HG03196 (cell line): Measurements from ENCODE around the gene DUSP8.
A peak's percentile ranks its signal among the peaks of the same experiment; 100 is the strongest.

Experiments used
- ATAC-seq: cut with Tn5 transposase; IDR thresholded peaks from one replicate; pipeline ENCODE4 v1.9.1; 2021; ENCODE audit not compliant: unreplicated experiment

The DUSP8 gene

GRCh38 chr11:1533342-1533725 lies 38.7 kb downstream of the DUSP8 start:
- no peak for ATAC-seq

DNA sequence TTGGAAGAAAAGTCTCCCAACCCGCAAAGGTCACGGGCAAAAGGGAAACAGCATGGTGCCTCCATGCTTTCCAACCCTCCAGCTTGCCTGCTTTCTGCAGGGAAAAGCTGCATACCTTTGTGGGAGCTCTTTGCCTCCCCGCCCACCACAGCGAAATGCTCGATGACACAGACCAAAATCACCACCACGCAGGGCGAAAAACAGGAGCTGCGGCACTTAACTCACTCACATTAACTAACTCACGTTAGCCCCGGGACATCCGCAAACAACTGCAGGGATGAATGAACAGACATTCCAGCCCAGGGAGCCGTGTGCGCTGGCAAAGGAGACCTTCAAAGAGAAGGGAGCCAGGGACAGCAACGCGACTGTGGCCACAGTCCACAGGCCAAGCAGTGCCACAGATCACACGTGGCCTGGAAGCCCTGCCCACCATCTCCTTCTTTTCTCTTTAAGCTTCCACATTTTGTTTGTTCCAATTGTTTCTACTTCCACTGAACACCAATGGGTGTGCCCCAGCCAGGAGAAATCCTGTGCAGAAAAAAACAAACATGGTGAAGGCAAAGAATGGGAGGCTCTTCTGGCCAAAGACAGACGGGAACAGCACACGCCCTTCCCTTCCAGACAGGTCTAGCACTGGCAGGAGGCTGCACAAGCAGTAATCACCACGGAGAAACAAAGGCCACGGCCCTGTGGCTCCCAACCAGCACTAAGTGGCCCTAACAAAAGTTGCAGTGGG lies 39.3 kb downstream of the DUSP8 start:
- ATAC-seq, result no peak

GRCh38 chr11:1532014-1532586 lies 40.0 kb downstream of the DUSP8 start:
- ATAC-seq, result no peak

- ATAC-seq, result no peak
Observed at GRCh38 chr11:1531449-1532013, 40.5 kb downstream of the DUSP8 start.

- no peak for ATAC-seq
Observed at GRCh38 chr11:1530686-1531448, 41.2 kb downstream of the DUSP8 start.

DNA sequence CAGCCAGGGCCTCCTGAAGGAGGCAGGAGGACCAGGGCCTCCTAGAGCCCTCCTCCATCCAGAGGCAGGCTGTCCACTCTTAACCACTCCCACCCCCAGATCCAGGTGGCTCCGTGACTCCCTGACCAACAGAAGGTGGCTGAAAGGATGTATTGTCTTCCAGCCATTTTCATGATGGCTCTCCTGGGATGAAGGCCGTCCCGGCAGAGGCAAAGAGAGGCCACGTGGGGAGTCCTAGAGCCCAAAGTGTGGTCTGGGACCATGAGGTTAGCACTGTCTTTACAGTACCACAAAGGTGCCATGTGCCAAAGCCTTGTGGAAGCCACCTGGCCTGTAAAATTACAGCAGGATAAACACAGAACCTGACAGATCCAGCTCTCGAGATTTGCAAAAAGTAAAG lies 42.3 kb downstream of the DUSP8 start:
- no peak for ATAC-seq

DNA sequence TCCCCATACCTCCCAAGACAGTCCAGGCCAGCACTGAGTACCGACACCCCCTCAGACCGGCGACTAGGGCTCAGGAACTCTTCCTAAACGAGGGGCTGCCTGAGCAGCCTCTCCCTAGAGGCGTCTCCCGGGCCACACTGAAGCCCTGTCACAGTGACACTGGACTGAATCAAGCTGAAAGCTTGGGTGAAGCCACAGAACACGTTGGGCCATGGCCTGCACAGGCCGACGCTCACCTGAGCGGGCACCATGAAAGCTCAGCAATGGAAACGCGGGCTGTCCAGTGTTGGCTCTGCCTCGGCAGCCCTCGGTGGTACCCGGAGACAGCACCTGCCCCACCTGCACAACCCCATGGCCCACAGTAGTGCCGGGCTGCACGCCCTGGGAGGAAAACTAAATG lies 42.8 kb downstream of the DUSP8 start:
- ATAC-seq, result no peak

DNA sequence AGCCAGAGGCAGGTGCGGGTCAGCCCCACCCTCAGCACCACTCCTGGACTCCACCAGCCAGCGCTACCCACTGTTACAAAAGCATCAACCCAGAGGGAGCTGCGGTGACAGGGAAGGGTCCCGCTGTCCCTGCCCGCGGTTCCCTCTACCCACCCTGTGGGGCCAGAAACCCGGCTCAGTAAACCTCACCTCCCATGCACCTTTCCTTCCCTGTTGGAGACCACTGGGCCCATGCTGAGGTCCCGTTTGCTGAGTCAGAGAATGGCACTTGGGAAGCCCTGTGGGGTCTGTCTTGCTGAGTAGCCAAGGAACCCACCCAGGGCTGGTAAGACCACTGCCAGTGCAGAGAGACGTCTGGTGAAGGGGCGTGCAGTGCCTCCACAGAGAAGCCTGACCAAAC lies 43.4 kb downstream of the DUSP8 start:
- no peak for ATAC-seq

DNA sequence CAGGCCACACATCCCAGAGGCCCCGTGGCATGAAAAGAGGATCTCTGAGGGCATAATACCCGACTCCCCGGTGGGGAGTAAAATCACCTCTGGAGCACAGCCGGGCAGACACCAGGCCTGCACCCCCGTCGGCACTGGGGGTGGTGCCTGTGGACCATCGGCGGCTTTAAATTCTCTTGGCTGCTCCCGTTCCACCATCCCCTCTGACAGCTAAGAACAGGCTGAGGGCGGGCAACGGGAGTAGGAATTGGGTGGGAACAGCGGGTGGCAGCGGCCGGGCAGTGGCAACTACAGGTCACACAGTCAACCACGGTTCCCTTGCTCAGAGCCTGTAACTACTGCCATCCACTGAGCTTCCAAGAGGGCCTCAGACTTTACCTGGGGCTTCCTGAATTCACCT lies 45.3 kb downstream of the DUSP8 start:
- ATAC-seq, result no peak

DNA sequence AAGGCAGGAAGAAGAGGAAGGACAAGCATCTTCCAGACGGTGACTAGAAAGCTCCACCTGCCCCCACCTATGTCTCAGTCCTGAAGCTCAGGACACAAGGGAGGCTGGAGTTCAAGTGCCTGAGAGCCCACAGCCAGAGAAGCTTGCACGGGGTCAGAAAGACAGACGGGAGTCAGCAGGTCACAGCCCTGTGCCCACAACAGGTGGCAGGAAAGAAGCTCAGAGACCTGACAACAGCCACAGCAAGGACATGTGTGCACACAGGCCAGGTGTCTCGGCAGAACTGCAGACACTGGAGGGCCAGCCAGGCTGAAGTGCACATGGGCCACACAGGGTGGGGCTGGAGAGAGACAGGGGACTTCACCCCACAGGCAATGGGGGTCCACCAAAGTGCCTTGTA lies 48.3 kb downstream of the DUSP8 start:
- no peak for ATAC-seq

DNA sequence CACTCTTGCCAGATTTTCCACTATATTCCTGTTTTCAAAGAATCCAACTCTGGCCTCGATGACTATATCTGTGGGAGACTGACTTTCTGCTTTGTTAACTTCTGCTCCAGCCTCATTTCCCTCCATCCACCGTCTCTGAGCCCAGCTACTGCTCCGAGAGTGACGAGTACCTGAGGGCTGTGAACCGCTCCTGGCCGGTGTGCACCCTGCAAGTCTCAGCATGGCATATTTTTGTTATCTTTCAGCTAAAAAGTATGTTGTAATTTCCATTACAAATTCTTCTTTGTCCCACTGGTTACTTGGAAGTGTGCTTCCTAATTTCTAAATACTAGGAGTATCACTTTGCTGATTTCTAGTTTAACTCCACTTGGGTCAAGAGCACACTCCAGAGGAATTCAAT lies 49.0 kb downstream of the DUSP8 start:
- ATAC-seq, result no peak

DNA sequence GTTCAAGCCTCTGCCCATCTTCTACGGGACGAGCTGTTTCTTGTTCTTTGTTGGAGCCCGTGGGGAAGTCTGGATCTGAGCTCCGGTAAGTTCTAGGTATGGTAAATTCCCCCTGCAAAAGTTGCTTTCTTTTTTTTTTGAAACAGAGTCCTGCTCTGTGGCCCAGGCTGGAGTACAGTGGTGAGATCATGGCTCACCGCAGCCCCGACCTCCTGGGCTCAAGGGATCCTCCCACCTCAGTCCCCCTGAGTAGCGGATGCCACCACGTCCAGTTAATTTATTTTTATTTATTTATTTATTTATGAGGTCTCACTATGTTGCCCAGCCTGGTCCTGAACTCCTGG lies 50.0 kb downstream of the DUSP8 start:
- ATAC-seq, result peak; percentile 22

DNA sequence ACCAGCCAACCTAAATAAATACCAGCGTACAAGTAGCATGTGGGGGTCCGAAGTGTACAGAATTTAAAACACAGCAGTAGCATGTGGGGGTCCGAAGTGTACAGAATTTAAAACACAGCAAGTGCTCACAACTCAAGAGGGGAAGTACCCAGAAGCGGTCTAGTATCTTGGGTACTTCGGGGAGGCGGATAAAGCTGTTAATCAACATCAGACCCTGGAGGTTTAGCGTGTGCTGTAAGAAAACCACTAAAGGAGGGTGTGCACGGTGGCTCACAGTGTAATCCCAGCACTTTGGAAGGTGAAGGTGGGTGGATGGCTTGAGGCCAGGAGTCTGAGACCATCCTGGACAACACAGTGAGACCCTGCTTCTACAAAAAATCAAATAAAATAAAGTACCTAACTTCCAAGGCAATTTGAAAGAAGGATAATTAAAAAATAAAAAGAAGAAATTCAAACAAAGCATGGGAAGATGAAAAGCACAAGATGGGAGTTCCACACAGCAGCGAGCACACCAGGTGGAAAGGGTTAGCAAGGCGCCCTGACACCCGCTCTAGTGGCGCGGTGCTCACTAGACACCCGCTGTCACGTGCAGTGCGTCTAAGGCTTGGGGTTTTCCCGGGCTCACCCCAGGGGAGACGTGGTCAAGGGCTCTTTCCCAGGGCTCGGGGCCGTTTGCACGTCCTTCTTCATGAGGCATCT lies 50.5 kb downstream of the DUSP8 start:
- peak; percentile 74 for ATAC-seq

DNA sequence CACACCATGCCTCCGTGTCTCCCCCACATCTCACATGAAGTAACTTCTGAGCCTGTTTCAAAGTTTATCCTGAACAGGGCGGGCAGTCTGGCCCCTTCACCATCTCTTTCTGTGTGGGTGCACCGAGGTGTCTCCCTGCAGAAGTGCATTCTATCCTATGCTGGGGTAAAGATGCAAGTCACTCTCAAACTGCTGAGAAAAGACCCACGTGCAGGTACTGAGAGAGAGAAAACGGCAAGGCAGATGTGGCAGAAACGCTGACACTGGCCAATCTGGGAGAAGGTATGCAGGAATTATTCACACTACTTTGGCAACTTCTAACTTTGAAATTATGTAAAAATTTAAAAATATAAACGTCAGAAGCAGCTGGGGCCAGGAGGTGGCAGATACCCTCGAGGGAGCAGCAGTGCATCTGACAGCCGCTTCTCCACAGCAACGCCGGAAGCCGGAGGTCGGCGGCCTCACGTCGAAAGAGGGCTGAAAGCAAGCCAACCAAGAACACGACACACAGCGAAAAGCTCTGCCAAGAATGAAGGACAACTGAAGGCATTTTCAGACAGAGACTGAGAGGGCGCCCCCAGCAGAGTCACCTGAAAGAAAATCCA lies 51.3 kb downstream of the DUSP8 start:
- no peak for ATAC-seq

GRCh38 chr11:1520209-1520662 lies 51.8 kb downstream of the DUSP8 start:
- ATAC-seq, result no peak

GRCh38 chr11:1519028-1520010 lies 52.8 kb downstream of the DUSP8 start:
- ATAC-seq, result no peak

DNA sequence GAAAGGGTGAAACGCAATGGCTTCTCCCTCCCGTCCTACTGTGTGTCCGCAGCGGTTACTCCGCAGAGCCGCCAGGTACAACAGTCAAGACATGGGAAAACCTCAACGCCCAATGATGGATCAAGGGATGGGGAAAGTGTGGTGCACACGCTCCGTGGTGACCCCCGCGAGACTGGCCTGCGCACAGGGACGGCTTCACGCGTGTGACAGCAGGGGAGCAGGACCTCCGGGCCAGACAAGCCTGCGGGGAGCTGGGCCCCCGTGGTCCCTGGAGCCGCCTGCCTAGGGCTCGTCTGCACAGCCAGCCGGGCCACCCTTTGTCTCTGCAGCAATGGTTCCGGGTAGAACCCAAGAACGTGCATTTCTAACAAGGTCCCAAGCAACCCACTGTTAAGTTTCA lies 53.8 kb downstream of the DUSP8 start:
- no peak for ATAC-seq

- no peak for ATAC-seq
Observed at GRCh38 chr11:1517117-1518005, 54.7 kb downstream of the DUSP8 start.
